ENCODE measurements around the gene CSRP1.

Gene CSRP1

GRCh38 chr1:201511941-201512539, 5.1 kb upstream of the CSRP1 start:
- no peak for DNase-seq

DNA sequence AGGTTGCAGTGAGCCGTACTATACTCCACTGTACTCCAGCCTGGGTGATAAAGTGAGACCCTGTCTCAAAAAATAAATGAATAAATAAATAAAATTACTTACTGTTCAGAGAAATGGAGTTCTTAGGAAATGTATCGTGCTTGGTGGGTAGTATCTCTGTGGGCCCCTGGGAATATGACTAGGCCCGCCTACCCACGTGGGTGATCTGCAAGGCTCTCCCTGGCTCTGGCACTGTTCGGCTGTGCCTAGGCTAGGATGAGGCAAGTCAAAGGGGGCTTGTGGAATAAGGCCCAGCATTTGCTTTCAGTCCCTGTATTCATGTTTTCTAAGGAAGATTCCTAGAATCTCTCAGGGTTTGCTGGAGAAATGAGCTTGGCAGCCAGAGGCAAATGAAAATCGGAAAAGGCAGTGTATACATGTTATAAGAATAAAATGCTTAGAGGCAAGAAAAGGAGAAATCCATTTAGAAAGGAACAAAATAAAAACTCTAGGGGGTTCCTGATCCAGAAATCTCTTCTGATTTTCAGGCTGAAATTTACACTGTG, 4.5 kb upstream of the CSRP1 start:
- DNase-seq = no peak

GRCh38 chr1:201510734-201511133, 3.8 kb upstream of the CSRP1 start:
- DNase-seq = no peak

DNA sequence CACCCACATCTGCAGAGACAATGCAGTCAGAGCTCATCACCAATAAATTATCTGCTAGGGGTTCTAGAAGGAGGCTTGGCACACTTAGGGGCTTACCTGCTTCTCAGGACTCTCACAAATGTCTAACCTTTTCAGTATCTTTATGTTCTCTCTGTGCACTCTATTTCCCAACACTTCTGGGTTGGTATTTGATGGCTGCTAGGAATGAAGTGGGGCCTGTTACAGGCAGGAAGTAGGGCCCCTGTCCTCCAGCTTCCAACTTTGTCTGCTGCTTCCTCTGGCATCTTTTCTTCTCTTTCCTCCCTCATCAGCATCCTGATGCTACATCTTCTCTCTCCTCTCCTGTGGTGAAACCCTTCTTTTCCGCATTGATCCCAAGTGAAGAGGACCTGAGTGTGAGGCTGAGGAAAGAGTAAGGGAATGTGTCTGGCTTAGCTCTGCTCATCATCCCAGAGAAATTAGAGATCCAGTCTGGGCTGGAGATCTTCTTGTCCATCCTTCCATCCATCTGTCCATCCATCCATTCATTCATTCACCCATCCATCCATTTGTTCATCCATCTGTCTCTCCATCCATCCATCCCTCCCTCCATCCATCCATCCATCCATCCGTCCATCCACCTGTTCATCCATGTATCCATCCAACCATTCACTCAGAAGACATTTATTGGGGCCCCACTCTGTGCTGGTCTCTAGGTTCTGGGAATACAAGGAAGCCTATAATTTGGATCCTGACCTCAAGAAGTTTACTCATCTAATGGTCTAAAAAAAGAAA, 2.9 kb upstream of the CSRP1 start:
- no peak for DNase-seq

DNA sequence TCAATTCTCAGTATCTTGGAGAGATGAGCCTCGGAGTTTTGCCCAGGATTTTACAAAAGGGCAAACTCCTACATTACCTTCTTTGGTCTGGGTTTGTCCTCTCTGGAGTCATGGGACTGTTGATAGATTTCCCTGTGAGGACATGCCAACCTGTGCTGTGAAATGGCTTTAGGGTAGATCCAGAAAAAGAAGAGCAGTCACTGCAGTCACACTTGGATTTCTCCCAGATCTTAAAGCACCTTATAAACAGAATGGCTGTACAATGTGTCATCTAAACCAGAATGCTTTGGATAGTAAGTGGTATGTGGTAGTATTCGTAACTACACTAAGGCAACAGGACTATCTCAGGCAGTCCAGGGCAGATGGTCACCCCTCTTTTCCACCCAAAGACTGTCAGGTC, 1.9 kb upstream of the CSRP1 start:
- DNase-seq = no peak

- no peak for DNase-seq
Observed at GRCh38 chr1:201507360-201507675, 395 bp upstream of the CSRP1 start.

DNA sequence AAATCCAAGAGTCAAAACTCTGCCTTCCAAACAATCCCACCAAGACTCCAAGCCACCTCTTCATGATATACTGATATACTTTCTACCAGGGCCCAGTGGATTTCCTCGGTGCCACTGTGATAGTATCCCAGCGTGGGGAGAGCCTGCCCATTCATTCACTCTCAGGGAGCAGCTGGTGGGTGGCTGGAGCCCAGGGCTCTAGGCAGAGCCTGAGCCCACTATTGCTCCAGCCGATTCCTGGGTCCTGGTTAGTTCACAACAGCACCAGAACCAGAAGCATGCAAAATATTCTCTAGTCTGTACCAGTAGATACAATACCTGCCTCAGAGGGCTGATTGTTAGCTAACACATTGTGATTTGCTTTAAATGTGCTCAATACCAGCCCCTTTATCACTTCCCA, 831 bp downstream of the CSRP1 start:
- DNase-seq = no peak

DNA sequence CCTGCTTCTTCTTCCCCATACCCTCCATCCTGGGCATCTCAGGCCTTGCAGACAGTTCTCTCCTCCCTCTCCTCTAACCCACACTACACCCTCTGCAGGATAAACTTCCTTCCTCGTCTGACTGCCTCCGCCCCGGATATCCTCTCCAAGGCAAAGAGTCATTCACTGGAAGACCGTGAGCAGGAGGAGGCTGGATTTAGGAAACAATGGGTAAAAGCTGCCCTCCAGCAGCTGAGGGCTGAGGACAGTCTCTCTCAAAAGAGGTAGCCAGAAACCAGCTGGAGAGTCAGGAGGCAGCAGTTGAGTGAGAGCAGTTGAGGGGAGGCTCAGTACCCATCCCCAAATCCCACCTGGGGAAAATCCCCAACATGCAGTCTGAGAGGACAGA, 1.4 kb downstream of the CSRP1 start:
- no peak for DNase-seq

- no peak for DNase-seq
Observed at GRCh38 chr1:201504799-201505502, 2.0 kb downstream of the CSRP1 start.

GRCh38 chr1:201504179-201504631, 2.7 kb downstream of the CSRP1 start:
- DNase-seq = no peak

DNA sequence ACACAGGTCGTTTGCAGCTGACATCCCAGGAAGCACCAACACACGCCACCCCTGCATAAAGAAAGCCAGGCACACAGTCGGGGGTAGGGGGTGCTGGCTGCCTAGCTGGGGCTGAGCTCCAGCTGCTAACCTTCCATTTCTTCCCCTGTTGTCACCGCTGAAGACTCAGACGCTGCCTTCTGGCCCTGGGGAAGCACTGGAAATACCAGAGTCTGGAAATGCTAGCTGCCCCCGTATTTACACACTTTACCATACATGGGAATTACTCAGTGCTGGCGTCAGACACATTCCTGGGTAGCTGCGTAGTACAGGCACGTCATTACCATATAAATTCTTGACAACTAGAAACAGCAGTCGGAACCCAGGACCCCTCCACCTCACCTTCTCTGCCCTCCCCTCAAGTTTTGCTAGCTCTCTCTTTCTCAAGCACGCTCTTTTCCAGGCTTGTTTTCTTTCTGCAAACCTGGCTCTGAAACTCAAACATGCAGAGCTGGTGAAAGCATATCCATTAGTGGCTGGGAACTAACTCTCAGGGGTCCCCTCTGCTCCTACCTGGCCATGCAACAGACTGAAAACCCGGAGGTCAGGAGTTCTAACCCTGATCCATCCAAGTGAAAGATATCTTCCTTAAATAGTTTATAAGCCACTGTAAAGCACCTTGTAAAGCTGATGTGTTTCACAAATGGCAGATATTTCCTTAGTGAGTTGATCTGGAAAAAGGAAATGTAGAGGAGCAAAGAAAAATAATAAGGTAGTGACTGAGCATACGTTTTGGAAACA, 3.3 kb downstream of the CSRP1 start:
- no peak for DNase-seq

DNA sequence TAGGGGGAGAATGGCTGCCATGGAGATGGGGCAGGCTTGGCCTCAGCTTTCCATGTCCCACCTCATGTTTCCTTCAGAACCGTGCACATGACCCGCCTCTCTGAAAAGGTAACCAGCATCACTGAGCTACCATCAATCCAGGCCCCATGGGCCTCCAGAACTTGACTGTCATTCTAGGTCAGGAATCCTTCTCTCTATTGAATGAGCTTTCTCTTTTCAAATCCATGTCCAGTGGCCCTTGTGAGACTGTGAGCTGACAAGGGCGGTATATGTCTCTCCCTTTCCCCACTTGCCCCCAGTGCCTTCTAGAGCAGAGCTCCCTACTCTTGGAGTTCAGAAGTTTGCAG, 4.4 kb downstream of the CSRP1 start:
- no peak for DNase-seq

- no peak for DNase-seq
Observed at GRCh38 chr1:201501812-201502510, 5.0 kb downstream of the CSRP1 start.

GRCh38 chr1:201501144-201501543, 5.8 kb downstream of the CSRP1 start:
- no peak for DNase-seq

GRCh38 chr1:201500670-201501120, 6.2 kb downstream of the CSRP1 start:
- DNase-seq = no peak

GRCh38 chr1:201499795-201500669, 6.9 kb downstream of the CSRP1 start:
- DNase-seq = no peak

- DNase-seq = no peak
Observed at GRCh38 chr1:201499191-201499590, 7.7 kb downstream of the CSRP1 start.

GRCh38 chr1:201498621-201499020, 8.3 kb downstream of the CSRP1 start:
- no peak for DNase-seq

GRCh38 chr1:201497935-201498509, 8.9 kb downstream of the CSRP1 start:
- DNase-seq = no peak

- no peak for DNase-seq
Observed at GRCh38 chr1:201496296-201496690, 10.6 kb downstream of the CSRP1 start.
